ENCODE data around the gene CFAP99. TPM values are rescaled to one million over a fixed set of nuclear protein-coding genes. Genes with fewer than 3 reads are reported as not detected.

The CFAP99 gene
- total and polyA plus RNA-seq, 2 of the 4 experiments (the other 2 are of a cell fraction): not detected

GRCh38 chr4:2503809-2504208, 85.1 kb downstream of the CFAP99 start:
- no peak overlapping the region for H2BK15ac ChIP-seq (ENCODE audit: low read depth, low read length)
- H3K36me3 ChIP-seq (ENCODE audit: control insufficient read depth, insufficient read depth, low read length): peaks cover 44% of the 10 kb centered on the region
- no peaks in the 10 kb centered on the region for H3K9me3 ChIP-seq (ENCODE audit: control insufficient read depth, insufficient read depth, low read length)
- intact Hi-C loops (cut with micrococcal nuclease) (no loop called here), dilution Hi-C loops (cut with HindIII; ENCODE audit: low sequenced_read_pairs, unreplicated experiment) (no loop called here), in situ Hi-C loops (cut with MboI; ENCODE audit: low sequenced_read_pairs) (no loop called here)
- BruUV-seq (replicated peaks): no TSS peak
- H2BK5ac ChIP-seq (ENCODE audit: low read depth, low read length, poor library complexity, severe bottlenecking): no peak overlapping the region
- peaks cover 49 to 77% of the 10 kb centered on the region in 2 experiments for H3K79me1 ChIP-seq (ENCODE audit: low read depth in 1 of 2, low read length in 2 of 2)
- H2BK120ac ChIP-seq (ENCODE audit: low read depth, low read length): no peak overlapping the region
- H3K23ac ChIP-seq (ENCODE audit: low read depth, low read length): no peak overlapping the region
- H3K4ac ChIP-seq (ENCODE audit: low read depth, low read length): no peak overlapping the region
- H3K14ac ChIP-seq (replicated peaks; ENCODE audit: low read depth, low read length): no peak overlapping the region
- H3K56ac ChIP-seq (ENCODE audit: extremely low read depth, insufficient read depth, low read length): no peak overlapping the region
- H3K18ac ChIP-seq (ENCODE audit: low read depth, low read length): no peak overlapping the region
- H3K4me1 ChIP-seq (ENCODE audit: control insufficient read depth, insufficient read depth, low read length): no peaks in the 10 kb centered on the region
- TF ChIP-seq RCOR1 (IDR thresholded peaks at IDR 0.05; ENCODE audit: insufficient replicate concordance, low read length): no peak
- no peak for TF ChIP-seq MXI1 (IDR thresholded peaks at IDR 0.05; ENCODE audit: borderline replicate concordance, low read depth, low read length)
- TF ChIP-seq RFX5 (IDR thresholded peaks at IDR 0.05; ENCODE audit: low read depth, low read length): no peak
- no peak overlapping the region for H2AK9ac ChIP-seq (replicated peaks; ENCODE audit: low read depth, low read length, poor library complexity)
- no peaks in the 10 kb centered on the region for H3K27me3 ChIP-seq (ENCODE audit: control insufficient read depth, insufficient read depth, low read length)
- no peak overlapping the region for H2AFZ ChIP-seq (replicated peaks; ENCODE audit: low read length, poor library complexity)
- no peak overlapping the region for H3K4me3 ChIP-seq (ENCODE audit: insufficient read depth, low read depth, low read length)
- no peak overlapping the region for H4K8ac ChIP-seq (ENCODE audit: low read depth in 2 of 2, low read length in 2 of 2)
- peaks cover 3% of the 10 kb centered on the region; the same call in 1 of the 2 replicates for H3K9me1 ChIP-seq (ENCODE audit: insufficient read depth, low read length)
- no peak overlapping the region for H3K4me2 ChIP-seq (ENCODE audit: low read depth, low read length)
- DNase-seq (no peak), ATAC-seq (ENCODE audit: low read depth) (no peak)
- POLR2A ChIA-PET (ENCODE audit: unreplicated experiment): no interaction called here
- H4K91ac ChIP-seq (ENCODE audit: insufficient read depth, low read depth, low read length): no peak overlapping the region
- CTCF ChIA-PET: no interaction called here
- no peak overlapping the region for H3K9ac ChIP-seq (ENCODE audit: low read depth, low read length)
- no peak overlapping the region for H2AK5ac ChIP-seq (ENCODE audit: low read depth, low read length)
- WGBS, 2 experiments (ENCODE audit: extremely low coverage in 2 of 2, insufficient read length in 1 of 2): 100% methylated on average over 1 of the region's 5 CpGs; no CpG with 5 or more reads in 1 of the 2 experiments
- no peak overlapping the region for H3K27ac ChIP-seq (ENCODE audit: insufficient read depth, low read length)
- H4K5ac ChIP-seq (ENCODE audit: low read depth, low read length): no peak overlapping the region
- no peak overlapping the region for H2BK20ac ChIP-seq (ENCODE audit: low read depth, low read length)
- peaks cover 48% of the 10 kb centered on the region for H4K20me1 ChIP-seq (ENCODE audit: insufficient read depth, low read length)

Data from IMR-90 (cell line).